HCT116 (cell line): Measurements from ENCODE around the gene P4HA2. TPM values are rescaled to one million over a fixed set of nuclear protein-coding genes. Genes with fewer than 3 reads are reported as not detected.

Experiments
- ATAC-seq: fragments of 200-7000 bp; cut with Tn5 transposase; 2 replicates; pipeline ENCODE4 v1.9.1; 2020; ENCODE audit warnings: mild to moderate bottlenecking, moderate library complexity
- BruUV-seq: library from RNA; stranded (reverse); fragments of 400-500 nt; replicated peaks from 2 replicates; lab custom pipeline; 2021; lab: Mats Ljungman, UMichigan
- CTCF ChIA-PET: fragments of 300-600 bp; sonication (Branson Sonifier 250); formaldehyde crosslinking; loops from one replicate; lab custom pipeline; 2021; ENCODE audit warnings: antibody characterized with exemption; lab: Charles Lee
- POLR2A ChIA-PET: fragments of 300-600, 350-600 bp; sonication (Branson Sonifier 250); formaldehyde crosslinking; loops from one replicate; lab custom pipeline; 2021; ENCODE audit warnings: antibody characterized with exemption; lab: Charles Lee
- RAD21 ChIA-PET, 2 experiments: fragments of 300-600 bp; sonication (Branson Sonifier 250); formaldehyde crosslinking; loops; one replicate each; lab custom pipeline; 2023; ENCODE audit warnings: low total read pairs in 2 of 2; ENCODE audit not compliant: uncharacterized antibody in 2 of 2, unreplicated experiment in 2 of 2, low non-redundant PET in 1 of 2; lab: Charles Lee
- DNase-seq: peaks from one replicate; pipeline ENCODE4 v3.0.0-alpha.2; 2010; ENCODE audit warnings: low read depth, low spot score
- H2AFZ ChIP-seq: fragments of 200-600 bp; shearing (Covaris generic), sonication (generic); 2 replicates; pipeline ENCODE4 v1.6.1; 2017; ENCODE audit warnings: low read depth, mixed run types, mixed read lengths, antibody characterized with exemption, low read length; ENCODE audit not compliant: poor library complexity, severe bottlenecking
- H3K27ac ChIP-seq: 2 replicates; pipeline ENCODE4 v1.5.1; 2012; ENCODE audit warnings: low read depth, low read length
- H3K27me3 ChIP-seq: fragments of 200-600 bp; sonication (generic); 2 replicates; pipeline ENCODE4 v1.6.1; 2016; ENCODE audit warnings: mixed run types, low read length, mixed read lengths; ENCODE audit not compliant: insufficient read depth
- H3K36me3 ChIP-seq, 2 experiments: fragments of 200-500 bp in 1 of 2; fragments of 200-600 bp in 1 of 2; sonication (Bioruptor generic) in 1 of 2; sonication (generic) in 1 of 2; 2 replicates each; pipeline versions ENCODE4 v1.5.1 to v1.6.1; 2014 to 2016; ENCODE audit warnings: low read length in 2 of 2, inconsistent platforms in 1 of 2, mixed read lengths in 1 of 2, mixed run types in 1 of 2; ENCODE audit not compliant: insufficient read depth in 2 of 2, control insufficient read depth in 1 of 2
- H3K4me1 ChIP-seq, 2 experiments: fragments of 200-600 bp in 1 of 2; sonication (generic) in 1 of 2; 2 replicates each; pipeline versions ENCODE4 v1.5.1 to v1.6.1; 2012 to 2017; ENCODE audit warnings: low read length in 2 of 2, inconsistent platforms in 1 of 2, mild to moderate bottlenecking in 1 of 2, mixed read lengths in 1 of 2, mixed run types in 1 of 2, moderate library complexity in 1 of 2; ENCODE audit not compliant: insufficient read depth in 2 of 2, control insufficient read depth in 1 of 2
- H3K4me2 ChIP-seq: fragments of 200-600 bp; sonication (generic); 2 replicates; pipeline ENCODE4 v1.6.1; 2017; ENCODE audit warnings: mixed run types, low read length, mixed read lengths
- H3K4me3 ChIP-seq, 2 experiments: fragments of 200-600 bp in 1 of 2; sonication (generic) in 1 of 2; replicated peaks in 1 of 2; 2 replicates each; pipeline ENCODE4 v1.5.1; 2011 to 2016; ENCODE audit warnings: low read length in 2 of 2, control low read depth in 1 of 2, low read depth in 1 of 2, mild to moderate bottlenecking in 1 of 2, mixed read lengths in 1 of 2, mixed run types in 1 of 2
- H3K79me2 ChIP-seq: fragments of 200-600 bp; sonication (generic); 2 replicates; pipeline ENCODE4 v1.6.1; 2017; ENCODE audit warnings: mild to moderate bottlenecking, mixed run types, low read length, moderate library complexity, mixed read lengths; ENCODE audit not compliant: insufficient read depth
- H3K9ac ChIP-seq: fragments of 200-600 bp; sonication (generic); 2 replicates; pipeline ENCODE4 v1.6.1; 2016; ENCODE audit warnings: low read length, mixed read lengths
- H3K9me2 ChIP-seq: fragments of 200-600 bp; sonication (generic), shearing (Covaris generic); 2 replicates; pipeline ENCODE4 v1.6.1; 2017; ENCODE audit warnings: mixed run types, mild to moderate bottlenecking, moderate library complexity; ENCODE audit not compliant: insufficient read depth
- H3K9me3 ChIP-seq, 2 experiments: fragments of 200-500 bp in 1 of 2; fragments of 200-600 bp in 1 of 2; sonication (Bioruptor generic) in 1 of 2; sonication (generic) in 1 of 2; 2 replicates each; pipeline ENCODE4 v1.6.1; 2014 to 2017; ENCODE audit warnings: low read length in 2 of 2, mixed read lengths in 2 of 2, inconsistent platforms in 1 of 2, low read depth in 1 of 2, mild to moderate bottlenecking in 1 of 2, mixed run types in 1 of 2, moderate library complexity in 1 of 2; ENCODE audit not compliant: control insufficient read depth in 1 of 2, insufficient read depth in 1 of 2
- H4K20me1 ChIP-seq: fragments of 200-600 bp; sonication (generic), shearing (Covaris generic); 2 replicates; pipeline ENCODE4 v1.6.1; 2017; ENCODE audit warnings: mixed run types, mild to moderate bottlenecking, moderate library complexity; ENCODE audit not compliant: insufficient read depth
- ATF3 ChIP-seq: IDR thresholded peaks from 2 replicates; pipeline ENCODE4 v1.6.1; 2012
- CBX3 ChIP-seq: IDR thresholded peaks from 2 replicates; pipeline ENCODE4 v1.6.1; 2012; ENCODE audit warnings: low read depth
- CTCF ChIP-seq, 3 experiments: fragments of 200-600 bp in 1 of 3; sonication (generic) in 1 of 3; IDR thresholded peaks in 2 of 3; conservative IDR thresholded peaks in 1 of 3; 2 replicates each; pipeline ENCODE4 v1.5.1; 2012 to 2017; ENCODE audit warnings: low read depth in 2 of 3, low read length in 2 of 3, antibody characterized with exemption in 1 of 3, borderline replicate concordance in 1 of 3, control low read depth in 1 of 3, mild to moderate bottlenecking in 1 of 3, mixed read lengths in 1 of 3, mixed run types in 1 of 3, moderate library complexity in 1 of 3; ENCODE audit not compliant: insufficient read depth in 1 of 3
- EGR1 ChIP-seq: IDR thresholded peaks from 2 replicates; pipeline ENCODE4 v1.6.1; 2012; ENCODE audit warnings: low read depth
- EZH2phosphoT487 ChIP-seq: fragments of 200-600 bp; IDR thresholded peaks from 2 replicates; pipeline ENCODE4 v1.6.1; 2018; ENCODE audit warnings: antibody characterized with exemption, borderline replicate concordance
- JUND ChIP-seq: IDR thresholded peaks from 2 replicates; pipeline ENCODE4 v1.6.1; 2012
- MAX ChIP-seq: IDR thresholded peaks from 2 replicates; pipeline ENCODE4 v1.6.1; 2012
- POLR2A ChIP-seq: IDR thresholded peaks from 2 replicates; pipeline ENCODE4 v1.7.0; 2011; ENCODE audit warnings: borderline replicate concordance; ENCODE audit not compliant: insufficient read depth, insufficient read length; ENCODE audit errors: extremely low read depth
- POLR2AphosphoS5 ChIP-seq: IDR thresholded peaks from 2 replicates; pipeline ENCODE4 v1.6.1; 2011; ENCODE audit warnings: mild to moderate bottlenecking, low read depth, low read length, moderate library complexity
- RAD21 ChIP-seq: IDR thresholded peaks from 2 replicates; pipeline ENCODE4 v1.6.1; 2012; ENCODE audit warnings: low read depth, mild to moderate bottlenecking
- SRF ChIP-seq: IDR thresholded peaks from 2 replicates; pipeline ENCODE4 v1.6.1; 2012; ENCODE audit warnings: low read depth
- TCF7L2 ChIP-seq: IDR thresholded peaks from 2 replicates; pipeline ENCODE4 v1.7.0; 2011; ENCODE audit warnings: borderline replicate concordance, inconsistent platforms; ENCODE audit not compliant: insufficient read depth, insufficient read length; ENCODE audit errors: extremely low read depth
- YY1 ChIP-seq: IDR thresholded peaks from 2 replicates; pipeline ENCODE4 v1.6.1; 2011; ENCODE audit warnings: low read length, low read depth, moderate library complexity, mild to moderate bottlenecking; ENCODE audit not compliant: insufficient replicate concordance; ENCODE audit errors: extremely low read depth
- ZBTB33 ChIP-seq: IDR thresholded peaks from 2 replicates; pipeline ENCODE4 v1.6.1; 2011; ENCODE audit warnings: mild to moderate bottlenecking, low read length, moderate library complexity; ENCODE audit not compliant: insufficient replicate concordance; ENCODE audit errors: extremely low read depth
- ZFX ChIP-seq: fragments of 450-650 bp; IDR thresholded peaks from 2 replicates; pipeline ENCODE4 v1.6.1; 2017
- ZNF274 ChIP-seq: fragments of 200-500 bp; sonication (Bioruptor generic); IDR thresholded peaks from 2 replicates; pipeline ENCODE4 v1.6.1; 2014; ENCODE audit warnings: mild to moderate bottlenecking, low read depth, low read length, inconsistent platforms
- intact Hi-C: fragments of 100-400 bp; cut with micrococcal nuclease; formaldehyde crosslinking; loops from 2 replicates; pipeline ENCODE4 v1.10.0; 2022
- total RNA-seq: library from RNA; stranded (reverse); gene quantifications from one replicate; pipeline ENCODE4 v1.2.1, GENCODE V29; 2021; ENCODE audit not compliant: unreplicated experiment

Gene P4HA2
- total RNA-seq, 1 experiment from 2014 or later = 29.0 TPM

- TF ChIP-seq ZBTB33 (no peak), YY1 (no peak), RAD21 (no peak), ZFX (no peak), EGR1 (no peak)
These were observed 36.1 kb upstream of the P4HA2 start (continued) for GRCh38 chr5:132263548-132264261.

GRCh38 chr5:132262882-132263547, 35.4 kb upstream of the P4HA2 start:
- no TSS peak for BruUV-seq
- Histone ChIP-seq H3K79me2 (no peaks in the 10 kb centered on the region), H2AFZ (no peak overlapping the region), H3K27ac (no peak overlapping the region), H3K9me2 (no peaks in the 10 kb centered on the region), H4K20me1 (no peaks in the 10 kb centered on the region), H3K27me3 (no peaks in the 10 kb centered on the region), H3K4me1 (peaks cover 27 to 78% of the 10 kb centered on the region in 2 experiments), H3K9me3 (no peaks in the 10 kb centered on the region), H3K4me2 (no peak overlapping the region), H3K4me3 (no peak overlapping the region), H3K36me3 (no peaks in the 10 kb centered on the region), H3K9ac (no peak overlapping the region)
- POLR2A ChIA-PET = no interaction called here
- RAD21 ChIA-PET = no interaction called here
- no peak for ATAC-seq
- CTCF ChIA-PET = interaction anchor here (1.0 kb wide), 1 partner anchor 25 kb away, joined by 3 read pairs; no protein-coding TSS in a partner anchor
- no peak for DNase-seq
- intact Hi-C loops = no loop called here
- TF ChIP-seq POLR2AphosphoS5 (no peak), ATF3 (no peak), EZH2phosphoT487 (no peak), CTCF (IDR thresholded peaks at IDR 0.05 in 2 of 3, conservative IDR thresholded peaks at IDR 0.05 in 1 of 3; ENCODE audit: borderline replicate concordance in 1 of 3, insufficient read depth in 1 of 3, low read depth in 2 of 3, low read length in 2 of 3) (no peak), ZFX (no peak), YY1 (no peak), SRF (no peak), JUND (no peak), EGR1 (no peak), ZBTB33 (no peak), ZNF274 (no peak), POLR2A (no peak), TCF7L2 (no peak), MAX (no peak), CBX3 (no peak)
